Bronchial epithelial cell (primary cell): Measurements from ENCODE around the gene TXNDC15. TPM values are rescaled to one million over a fixed set of nuclear protein-coding genes. Genes with fewer than 3 reads are reported as not detected.
"Not testable (repeated sequence)": the region's sequence is repeated elsewhere in the genome, so short reads cannot be mapped to it uniquely, and the experiment has no call there.

Source experiments
- DNase-seq: peaks from one replicate; pipeline ENCODE4 v3.0.0-alpha.2; 2010; ENCODE audit warnings: low read depth
- FAIRE-seq: peaks from 2 replicates; lab custom pipeline; 2011; peaks lifted over from hg19 to GRCh38; lab: Jason Lieb, UNC
- H3K27me3 ChIP-seq: 2 replicates; pipeline ENCODE4 v1.5.1; 2011; ENCODE audit warnings: low read length; ENCODE audit not compliant: control insufficient read depth, insufficient read depth
- H3K36me3 ChIP-seq: 2 replicates; pipeline ENCODE4 v1.5.1; 2011; ENCODE audit warnings: low read length; ENCODE audit not compliant: control insufficient read depth, insufficient read depth
- H3K4me3 ChIP-seq: 2 replicates; pipeline ENCODE4 v1.5.1; 2011; ENCODE audit warnings: mild to moderate bottlenecking, low read depth, low read length, control low read depth
- CTCF ChIP-seq: IDR thresholded peaks from 2 replicates; pipeline ENCODE4 v1.5.1; 2011; ENCODE audit warnings: mild to moderate bottlenecking, moderate library complexity, low read length, control low read depth, inconsistent platforms; ENCODE audit not compliant: insufficient read depth, severe bottlenecking
- total RNA-seq: library from RNA; depleted of rRNA; stranded (reverse); fragments of >200 nt; gene quantifications from 2 replicates; pipeline ENCODE4 v1.2.1, GENCODE V29; 2014

Gene TXNDC15
- total RNA-seq, 1 donor from 2014 or later: 45.8 TPM

- FAIRE-seq: no peak
- DNase-seq: peak; percentile 21
- TF ChIP-seq CTCF: no peak
Measured at GRCh38 chr5:134846641-134846960, 27.6 kb upstream of the TXNDC15 start.

GRCh38 chr5:134849434-134849933, 24.7 kb upstream of the TXNDC15 start:
- not testable (repeated sequence) for FAIRE-seq, DNase-seq, H3K4me3 ChIP-seq, H3K27me3 ChIP-seq, H3K36me3 ChIP-seq

More at GRCh38 chr5:134846641-134846960, 27.6 kb upstream of the TXNDC15 start:
- H3K36me3 ChIP-seq: peaks cover 2% of the 10 kb centered on the region
- no peaks in the 10 kb centered on the region for H3K27me3 ChIP-seq
- peak overlapping the region; percentile 86 for H3K4me3 ChIP-seq

- peaks cover 6% of the 10 kb centered on the region for H3K36me3 ChIP-seq
- no peaks in the 10 kb centered on the region for H3K27me3 ChIP-seq
- no peak overlapping the region for H3K4me3 ChIP-seq
- peak; percentile 60 for TF ChIP-seq CTCF
- DNase-seq (peak; percentile 35), FAIRE-seq (no peak)
Measured at GRCh38 chr5:134851307-134851923, 22.8 kb upstream of the TXNDC15 start.

DNA sequence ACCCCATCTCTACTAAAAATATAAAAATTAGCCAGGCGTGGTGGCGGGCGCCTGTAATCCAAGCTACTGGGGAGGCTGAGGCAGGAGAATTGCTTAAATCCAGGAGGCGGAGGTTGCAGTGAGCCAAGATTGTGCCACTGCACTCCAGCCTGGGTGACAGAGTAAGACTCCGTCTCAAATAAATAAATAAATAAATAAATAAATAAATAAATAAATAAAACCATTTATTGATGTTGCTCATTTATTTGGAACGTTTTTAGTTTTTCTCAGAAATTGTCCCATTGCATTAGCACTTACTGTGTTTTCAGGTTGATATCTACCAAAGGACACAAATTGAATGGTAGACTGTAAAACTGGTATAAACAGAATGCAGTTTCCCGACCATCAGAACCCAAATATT, 17.7 kb upstream of the TXNDC15 start:
- not testable (repeated sequence) for H3K27me3 ChIP-seq, H3K4me3 ChIP-seq, H3K36me3 ChIP-seq, FAIRE-seq, DNase-seq

DNA sequence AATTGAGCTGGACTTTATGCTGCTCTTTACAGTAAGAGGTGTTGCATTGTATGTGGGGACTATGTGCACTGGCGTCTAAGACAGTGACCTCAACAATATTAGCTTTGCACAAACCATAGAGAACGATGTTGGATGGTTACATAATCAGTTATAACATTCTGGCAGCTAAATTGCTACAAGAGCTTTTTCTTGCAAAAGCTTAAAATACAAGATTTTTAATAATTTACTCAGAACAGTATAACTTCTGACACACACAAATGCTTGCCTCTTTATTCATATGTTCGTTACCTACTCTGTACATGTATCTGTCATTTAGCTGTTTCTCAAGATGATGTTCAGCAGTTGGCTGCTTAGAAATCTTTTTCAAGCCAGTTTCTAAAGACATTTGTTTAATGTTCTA, 16.8 kb upstream of the TXNDC15 start:
- no peak overlapping the region for H3K4me3 ChIP-seq
- no peak for TF ChIP-seq CTCF
- no peaks in the 10 kb centered on the region for H3K27me3 ChIP-seq
- no peak for FAIRE-seq
- no peak for DNase-seq
- peaks cover 6% of the 10 kb centered on the region for H3K36me3 ChIP-seq

GRCh38 chr5:134864707-134865106, 9.5 kb upstream of the TXNDC15 start:
- H3K4me3 ChIP-seq: no peak overlapping the region
- H3K27me3 ChIP-seq: no peaks in the 10 kb centered on the region
- no peak for FAIRE-seq
- no peak for TF ChIP-seq CTCF
- no peaks in the 10 kb centered on the region for H3K36me3 ChIP-seq
- DNase-seq: no peak

DNA sequence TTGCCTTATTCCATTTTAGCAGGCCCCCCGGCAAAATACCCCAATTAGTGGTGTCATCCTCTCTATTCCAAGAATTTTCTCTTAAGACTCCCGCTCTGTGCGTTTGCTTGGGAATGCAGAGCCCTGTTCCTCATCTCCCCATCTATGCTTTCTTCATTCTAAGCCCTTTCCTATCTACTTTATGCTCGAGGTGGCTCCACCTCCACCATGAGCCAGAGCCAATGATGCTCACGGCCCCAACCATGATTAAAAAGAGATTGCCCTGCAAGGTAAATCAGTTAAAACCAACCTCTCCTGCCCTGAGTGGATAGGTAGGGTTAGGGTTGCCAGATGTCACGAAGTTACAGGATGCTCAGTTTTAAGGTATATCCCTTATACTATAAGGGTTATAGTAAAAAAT, 677 bp upstream of the TXNDC15 start:
- no peak for DNase-seq
- Histone ChIP-seq H3K36me3 (no peaks in the 10 kb centered on the region), H3K27me3 (no peaks in the 10 kb centered on the region), H3K4me3 (no peak overlapping the region)
- TF ChIP-seq CTCF: no peak
- no peak for FAIRE-seq
